K562 (cell line): ENCODE results near the gene PYGB. TPM values are rescaled to one million over a fixed set of nuclear protein-coding genes. Genes with fewer than 3 reads are reported as not detected.
"Not testable (repeated sequence)": the region's sequence is repeated elsewhere in the genome, so short reads cannot be mapped to it uniquely, and the experiment has no call there.

Source experiments
- ATAC-seq: fragments of 200-7000 bp; cut with Tn5 transposase; 3 replicates; pipeline ENCODE4 v1.9.1; 2020; ENCODE audit warnings: moderate library complexity
- BruUV-seq: library from RNA; stranded (reverse); fragments of 400-500 nt; replicated peaks from 2 replicates; lab custom pipeline; 2021; lab: Mats Ljungman, UMichigan
- CTCF ChIA-PET: fragments of 300-600 bp; formaldehyde crosslinking; extraction: SDS; loops from one replicate; lab custom pipeline; 2021; ENCODE audit warnings: low intra/inter-chr PET ratio; lab: Yijun Ruan, JAX
- POLR2A ChIA-PET: fragments of 300-600, 350-650 bp; sonication (Branson Sonifier 250); formaldehyde crosslinking; extraction: SDS; loops from one replicate; lab custom pipeline; 2021; ENCODE audit warnings: antibody characterized with exemption, inconsistent platforms; lab: Yijun Ruan, JAX
- DNase-seq, 4 experiments: peaks; one replicate each; pipeline versions ENCODE4 v3.0.0 to v3.0.0-alpha.2; 2011 to 2018; ENCODE audit warnings: low spot score in 3 of 4, mixed read lengths in 3 of 4; ENCODE audit errors: extremely low read depth in 1 of 4
- FAIRE-seq: peaks from 2 replicates; lab custom pipeline; 2011; peaks lifted over from hg19 to GRCh38; lab: Jason Lieb, UNC
- H2AFZ ChIP-seq: 2 replicates; pipeline ENCODE4 v1.6.0; 2011; ENCODE audit warnings: low read depth, low read length, control low read depth, inconsistent platforms
- H3K27ac ChIP-seq: fragments of 200-600 bp; 3 replicates; pipeline ENCODE4 v1.8.0; 2011; ENCODE audit warnings: low read depth, mild to moderate bottlenecking, control low read depth, inconsistent platforms, low read length, moderate library complexity, mixed read lengths; ENCODE audit errors: extremely low read depth
- H3K27me3 ChIP-seq, 2 experiments: fragments of 300-600 bp in 1 of 2; 2 replicates in 1 of 2; 3 replicates in 1 of 2; pipeline versions ENCODE4 v1.6.0 to v1.8.0; 2011; ENCODE audit warnings: inconsistent platforms in 2 of 2, low read length in 2 of 2, mild to moderate bottlenecking in 1 of 2, mixed read lengths in 1 of 2, moderate library complexity in 1 of 2; ENCODE audit not compliant: control insufficient read depth in 2 of 2, insufficient read depth in 2 of 2
- H3K36me3 ChIP-seq: fragments of 300-600 bp; 3 replicates; pipeline ENCODE4 v1.8.0; 2011; ENCODE audit warnings: mild to moderate bottlenecking, low read length, inconsistent platforms; ENCODE audit not compliant: control insufficient read depth, insufficient read depth
- H3K4me1 ChIP-seq, 2 experiments: fragments of 200-600 bp in 1 of 2; replicated peaks in 1 of 2; 2 replicates in 1 of 2; 3 replicates in 1 of 2; pipeline versions ENCODE4 v1.5.1 to v1.8.0; 2011; ENCODE audit warnings: inconsistent platforms in 2 of 2, low read length in 2 of 2, mild to moderate bottlenecking in 1 of 2, mixed read lengths in 1 of 2, moderate library complexity in 1 of 2; ENCODE audit not compliant: control insufficient read depth in 2 of 2, insufficient read depth in 2 of 2
- H3K4me2 ChIP-seq: 2 replicates; pipeline ENCODE4 v1.6.1; 2011; ENCODE audit warnings: low read length, control low read depth, inconsistent platforms, mixed read lengths; ENCODE audit not compliant: insufficient read depth
- H3K4me3 ChIP-seq: fragments of 200-600 bp; sonication (generic), shearing (Covaris generic); 2 replicates; pipeline ENCODE4 v1.5.1; 2016; ENCODE audit warnings: control low read depth, inconsistent platforms
- H3K79me2 ChIP-seq: fragments of 200-600 bp; 3 replicates; pipeline ENCODE4 v1.8.0; 2011; ENCODE audit warnings: low read length, inconsistent platforms; ENCODE audit not compliant: control insufficient read depth, insufficient read depth
- H3K9ac ChIP-seq, 2 experiments: 2 replicates each; pipeline versions ENCODE4 v1.6.0 to v1.6.1; 2011; ENCODE audit warnings: low read depth in 2 of 2, low read length in 2 of 2, control low read depth in 1 of 2, inconsistent platforms in 1 of 2, mild to moderate bottlenecking in 1 of 2, mixed read lengths in 1 of 2; ENCODE audit not compliant: insufficient read depth in 1 of 2
- H3K9me1 ChIP-seq: one replicate; pipeline ENCODE4 v1.6.0; 2011; ENCODE audit warnings: inconsistent platforms, mild to moderate bottlenecking, low read length, moderate library complexity; ENCODE audit not compliant: control insufficient read depth, insufficient read depth
- H3K9me3 ChIP-seq: replicated peaks from 2 replicates; pipeline ENCODE4 v1.5.1; 2011; ENCODE audit warnings: low read depth, low read length, inconsistent platforms; ENCODE audit not compliant: control insufficient read depth, insufficient read depth
- H4K20me1 ChIP-seq: replicated peaks from 2 replicates; pipeline ENCODE4 v1.6.1; 2011; ENCODE audit warnings: low read length, inconsistent platforms, mixed read lengths; ENCODE audit not compliant: control insufficient read depth, insufficient read depth
- DDX20 ChIP-seq: fragments of 450-650 bp; IDR thresholded peaks from 2 replicates; pipeline ENCODE4 v1.6.1; 2016; ENCODE audit warnings: missing genetic modification characterization, low read depth, mild to moderate bottlenecking, missing compliant biosample characterization, moderate library complexity
- KLF6 ChIP-seq: fragments of 250-450 bp; sonication (Bioruptor Pico); IDR thresholded peaks from 2 replicates; pipeline ENCODE4 v1.4.0; 2020; ENCODE audit warnings: mild to moderate bottlenecking, moderate library complexity, borderline replicate concordance
- PYGO2 ChIP-seq: fragments of 450-650 bp; IDR thresholded peaks from 2 replicates; pipeline ENCODE4 v1.6.1; 2016; ENCODE audit warnings: mild to moderate bottlenecking, missing genetic modification characterization, moderate library complexity, missing compliant biosample characterization
- SMAD3 ChIP-seq: fragments of 450-650 bp; formaldehyde crosslinking; conservative IDR thresholded peaks from 2 replicates; pipeline ENCODE4 v1.4.0; 2020; ENCODE audit warnings: mild to moderate bottlenecking
- SMAD4 ChIP-seq: fragments of 250-450 bp; sonication (Bioruptor Pico); conservative IDR thresholded peaks from 2 replicates; pipeline ENCODE4 v1.8.0; 2021; ENCODE audit warnings: inconsistent platforms, mild to moderate bottlenecking, moderate library complexity
- ZNF584 ChIP-seq: fragments of 200-800 bp; sonication (Bioruptor generic); IDR thresholded peaks from 2 replicates; pipeline ENCODE4 v1.6.1; 2016; ENCODE audit warnings: low read depth, mild to moderate bottlenecking, missing genetic modification characterization, missing compliant biosample characterization
- ZNF589 ChIP-seq: fragments of 200-800 bp; sonication (Bioruptor generic); IDR thresholded peaks from 2 replicates; pipeline ENCODE4 v1.6.1; 2016; ENCODE audit warnings: low read depth, missing genetic modification characterization, missing compliant biosample characterization
- WGBS: fragments of 100-300 bp; shearing (Covaris generic); methylation state at CpG from one replicate; pipeline ENCODE4 v1.1.6; 2016; ENCODE audit warnings: low coverage, mixed read lengths; ENCODE audit not compliant: insufficient coverage; ENCODE audit errors: missing lambda C conversion rate; 5-methylcytosine and 5-hydroxymethylcytosine counted together
- in situ Hi-C: fragments of 300-500 bp; cut with MboI; formaldehyde crosslinking; loops from 4 replicates; pipeline ENCODE4 v1.15.0; 2018; ENCODE audit warnings: inconsistent platforms, mixed read lengths
- intact Hi-C: fragments of 100-400 bp; cut with micrococcal nuclease; formaldehyde crosslinking; loops from 2 replicates; pipeline ENCODE4 v1.14.2; 2022
- polyA plus RNA-seq, 8 experiments: library from polyadenylated mRNA; depleted of rRNA in 4 of 8; stranded (reverse) in 5 of 8; unstranded in 3 of 8; fragments of >200 nt; fragmentation: Nextera tagmentation in 2 of 8; fragmentation: Illumina TruSeq in 1 of 8; extraction: Ambion mirVana in 2 of 8; extraction: Trizol in 1 of 8; gene quantifications; 2 replicates each; pipeline versions ENCODE4 v1.2.1 to v1.2.3, GENCODE V29; 2011 to 2014; ENCODE audit warnings: inconsistent platforms in 1 of 8, missing spikeins in 1 of 8
- total RNA-seq, 7 experiments: library from RNA; depleted of rRNA in 6 of 7; stranded (reverse); fragments of >200 nt in 6 of 7; fragmentation: Illumina TruSeq in 2 of 7; extraction: Trizol in 2 of 7; gene quantifications; 2 replicates each; pipeline versions ENCODE4 v1.2.1 to v1.2.3, GENCODE V29; 2011 to 2021; ENCODE audit warnings: low replicate concordance in 1 of 7
- TF ChIP-seq, protein P1 (sequence below): fragments of 450-650 bp; formaldehyde crosslinking; conservative IDR thresholded peaks from 2 replicates; pipeline ENCODE4 v1.4.0; 2022; ENCODE audit warnings: mild to moderate bottlenecking, missing genetic modification characterization
- TF ChIP-seq, protein P2 (sequence below): fragments of 450-650 bp; IDR thresholded peaks from 2 replicates; pipeline ENCODE4 v1.6.1; 2018; ENCODE audit not compliant: partially characterized antibody

The PYGB gene
- total and polyA plus RNA-seq, 9 of the 15 experiments (the other 6 are each of a cell fraction or from before 2014, with no cell fraction given) = 0.34 to 18.0 (median 9.8) TPM

DNA sequence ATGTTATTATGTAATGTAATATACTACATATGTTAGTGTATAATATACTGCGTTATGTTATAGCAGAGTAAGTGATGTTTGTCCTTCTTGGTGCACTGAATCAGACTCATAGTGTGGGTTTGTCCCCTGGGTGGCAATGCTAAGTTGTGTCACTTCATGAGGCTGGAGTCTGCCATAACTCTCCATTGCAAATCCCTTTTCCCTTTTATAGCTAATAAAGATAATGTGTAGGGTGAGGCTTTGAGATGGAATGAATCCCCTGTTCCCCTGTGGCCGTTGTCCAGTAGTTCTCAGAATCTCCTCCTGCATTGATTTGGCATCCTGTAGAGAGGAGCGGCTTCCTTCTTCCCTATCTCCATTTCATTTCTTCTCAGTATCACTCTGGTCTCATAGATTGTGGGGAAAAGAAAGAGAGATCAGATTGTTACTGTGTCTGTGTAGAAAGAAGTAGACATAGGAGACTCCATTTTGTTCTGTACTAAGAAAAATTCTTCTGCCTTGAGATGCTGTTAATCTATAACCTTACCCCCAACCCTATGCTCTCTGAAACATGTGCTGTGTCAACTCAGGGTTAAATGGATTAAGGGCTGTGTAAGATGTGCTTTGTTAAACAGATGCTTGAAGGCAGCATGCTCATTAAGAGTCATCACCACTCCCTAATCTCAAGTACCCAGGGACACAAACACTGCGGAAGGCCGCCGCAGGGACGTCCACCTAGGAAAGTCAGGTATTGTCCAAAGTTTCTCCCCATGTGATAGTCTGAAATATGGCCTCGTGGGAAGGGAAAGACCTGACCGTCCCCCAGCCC, 6.8 kb upstream of the PYGB start (continued):
- TF ChIP-seq ZNF584 (CRISPR knock-in tag) = peak; percentile 57; the same call in 1 of the 2 replicates
- TF ChIP-seq, protein P1, sequence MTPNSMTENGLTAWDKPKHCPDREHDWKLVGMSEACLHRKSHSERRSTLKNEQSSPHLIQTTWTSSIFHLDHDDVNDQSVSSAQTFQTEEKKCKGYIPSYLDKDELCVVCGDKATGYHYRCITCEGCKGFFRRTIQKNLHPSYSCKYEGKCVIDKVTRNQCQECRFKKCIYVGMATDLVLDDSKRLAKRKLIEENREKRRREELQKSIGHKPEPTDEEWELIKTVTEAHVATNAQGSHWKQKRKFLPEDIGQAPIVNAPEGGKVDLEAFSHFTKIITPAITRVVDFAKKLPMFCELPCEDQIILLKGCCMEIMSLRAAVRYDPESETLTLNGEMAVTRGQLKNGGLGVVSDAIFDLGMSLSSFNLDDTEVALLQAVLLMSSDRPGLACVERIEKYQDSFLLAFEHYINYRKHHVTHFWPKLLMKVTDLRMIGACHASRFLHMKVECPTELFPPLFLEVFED = peak; percentile 44; the same call in 1 of the 2 replicates
- peak; percentile 83 for TF ChIP-seq SMAD4 (CRISPR knock-in tag)
- TF ChIP-seq DDX20 (tag) = peak; percentile 72; the same call in 1 of the 2 replicates
- peak; percentile 46; the same call in 1 of the 2 replicates for TF ChIP-seq PYGO2 (tag)
- TF ChIP-seq KLF6 (CRISPR knock-in tag) = peak; percentile 65; the same call in 1 of the 2 replicates
- TF ChIP-seq SMAD3 (CRISPR knock-in tag) = 0 out of 2 replicates have a peak, but pooled peaks have one; percentile 37

DNA sequence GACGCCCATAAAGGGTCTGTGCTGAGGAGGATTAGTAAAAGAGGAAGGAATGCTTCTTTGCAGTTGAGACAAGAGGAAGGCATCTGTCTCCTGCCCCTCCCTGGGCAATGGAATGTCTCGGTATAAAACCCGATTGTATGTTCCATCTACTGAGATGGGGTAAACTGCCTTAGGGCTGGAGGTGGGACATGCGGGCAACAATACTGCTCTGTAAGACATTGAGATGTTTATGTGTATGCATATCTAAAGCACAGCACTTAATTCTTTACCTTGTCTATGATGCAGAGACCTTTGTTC, 6.3 kb upstream of the PYGB start:
- intact Hi-C loops, H3K27ac ChIP-seq, in situ Hi-C loops, CTCF ChIA-PET, H3K9me1 ChIP-seq, H3K9me3 ChIP-seq, H2AFZ ChIP-seq, ATAC-seq, H3K27me3 ChIP-seq, H3K9ac ChIP-seq, H4K20me1 ChIP-seq: not testable (repeated sequence)
- TF ChIP-seq ZNF589 (CRISPR knock-in tag) = 0 out of 2 replicates have a peak, but pooled peaks have one; percentile 32
- TF ChIP-seq, protein P2, sequence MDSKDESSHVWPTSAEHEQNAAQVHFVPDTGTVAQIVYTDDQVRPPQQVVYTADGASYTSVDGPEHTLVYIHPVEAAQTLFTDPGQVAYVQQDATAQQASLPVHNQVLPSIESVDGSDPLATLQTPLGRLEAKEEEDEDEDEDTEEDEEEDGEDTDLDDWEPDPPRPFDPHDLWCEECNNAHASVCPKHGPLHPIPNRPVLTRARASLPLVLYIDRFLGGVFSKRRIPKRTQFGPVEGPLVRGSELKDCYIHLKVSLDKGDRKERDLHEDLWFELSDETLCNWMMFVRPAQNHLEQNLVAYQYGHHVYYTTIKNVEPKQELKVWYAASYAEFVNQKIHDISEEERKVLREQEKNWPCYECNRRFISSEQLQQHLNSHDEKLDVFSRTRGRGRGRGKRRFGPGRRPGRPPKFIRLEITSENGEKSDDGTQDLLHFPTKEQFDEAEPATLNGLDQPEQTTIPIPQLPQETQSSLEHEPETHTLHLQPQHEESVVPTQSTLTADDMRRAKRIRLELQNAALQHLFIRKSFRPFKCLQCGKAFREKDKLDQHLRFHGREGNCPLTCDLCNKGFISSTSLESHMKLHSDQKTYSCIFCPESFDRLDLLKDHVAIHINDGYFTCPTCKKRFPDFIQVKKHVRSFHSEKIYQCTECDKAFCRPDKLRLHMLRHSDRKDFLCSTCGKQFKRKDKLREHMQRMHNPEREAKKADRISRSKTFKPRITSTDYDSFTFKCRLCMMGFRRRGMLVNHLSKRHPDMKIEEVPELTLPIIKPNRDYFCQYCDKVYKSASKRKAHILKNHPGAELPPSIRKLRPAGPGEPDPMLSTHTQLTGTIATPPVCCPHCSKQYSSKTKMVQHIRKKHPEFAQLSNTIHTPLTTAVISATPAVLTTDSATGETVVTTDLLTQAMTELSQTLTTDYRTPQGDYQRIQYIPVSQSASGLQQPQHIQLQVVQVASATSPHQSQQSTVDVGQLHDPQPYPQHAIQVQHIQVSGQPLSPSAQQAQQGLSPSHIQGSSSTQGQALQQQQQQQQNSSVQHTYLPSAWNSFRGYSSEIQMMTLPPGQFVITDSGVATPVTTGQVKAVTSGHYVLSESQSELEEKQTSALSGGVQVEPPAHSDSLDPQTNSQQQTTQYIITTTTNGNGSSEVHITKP = peak; percentile 13
- TF ChIP-seq, all 486 proteins: peak for 2; not testable (repeated sequence) for 484
- POLR2A ChIA-PET, FAIRE-seq, H3K4me2 ChIP-seq, BruUV-seq, H3K4me3 ChIP-seq, H3K36me3 ChIP-seq, DNase-seq, H3K79me2 ChIP-seq: not testable (repeated sequence)
- H3K4me1 ChIP-seq = peaks cover 6 to 18% of the 10 kb centered on the region in 2 experiments
- 0% methylated on average over 1 of the region's 4 CpGs for WGBS
